GM04503 (cell line): Measurements from ENCODE around the gene MRPL49.

ENCODE experiments used
- DNase-seq: peaks from one replicate; pipeline ENCODE4 v3.0.0-alpha.2; 2012; ENCODE audit warnings: low read depth

The MRPL49 gene

DNA sequence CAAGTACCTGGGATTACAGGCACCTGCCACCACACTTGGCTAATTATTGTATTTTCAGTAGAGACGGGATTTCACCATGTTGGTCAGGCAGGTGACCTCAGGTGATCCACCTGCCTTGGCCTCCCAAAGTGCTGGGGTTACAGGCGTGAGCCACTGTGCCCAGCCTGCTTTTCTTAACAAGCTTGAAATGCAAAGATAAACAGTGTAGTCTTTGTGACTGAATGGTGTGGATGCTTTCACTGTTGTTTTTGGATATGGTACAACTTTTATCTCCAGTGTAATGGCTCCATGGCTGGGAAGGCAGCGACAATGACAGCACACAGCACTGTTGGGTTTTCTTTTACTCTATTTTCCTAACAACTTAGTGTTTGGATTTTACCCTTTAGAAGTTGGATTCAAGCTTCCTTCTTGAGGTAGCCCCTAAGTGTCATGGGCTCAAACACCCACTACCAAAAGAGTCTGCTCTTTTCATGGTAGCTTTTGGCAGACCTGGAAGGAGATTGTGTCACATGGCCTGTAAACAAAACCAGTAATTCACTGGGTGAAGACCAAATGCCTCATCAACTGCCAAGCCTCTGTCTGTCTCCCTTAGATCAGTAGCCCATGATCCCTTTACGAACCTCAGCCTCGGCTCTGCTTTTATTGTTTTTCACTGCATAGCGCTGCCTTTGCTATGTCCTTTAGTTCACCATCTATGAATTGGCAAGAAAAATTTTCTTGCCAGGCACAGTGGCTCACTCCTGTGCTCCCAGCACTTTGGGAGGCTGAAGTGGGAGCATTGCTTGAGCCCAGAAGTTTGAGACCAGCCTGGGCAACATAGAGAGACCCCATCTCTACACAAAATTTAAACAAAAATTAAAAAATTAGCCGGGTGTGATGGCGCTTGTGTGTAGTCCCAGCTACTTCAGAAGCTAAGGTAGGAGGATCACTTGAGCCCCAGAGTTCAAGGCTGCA, 19.7 kb upstream of the MRPL49 start:
- no peak for DNase-seq

GRCh38 chr11:65103476-65103875, 18.6 kb upstream of the MRPL49 start:
- no peak for DNase-seq

- no peak for DNase-seq
Measured at GRCh38 chr11:65104628-65105027, 17.5 kb upstream of the MRPL49 start.

DNA sequence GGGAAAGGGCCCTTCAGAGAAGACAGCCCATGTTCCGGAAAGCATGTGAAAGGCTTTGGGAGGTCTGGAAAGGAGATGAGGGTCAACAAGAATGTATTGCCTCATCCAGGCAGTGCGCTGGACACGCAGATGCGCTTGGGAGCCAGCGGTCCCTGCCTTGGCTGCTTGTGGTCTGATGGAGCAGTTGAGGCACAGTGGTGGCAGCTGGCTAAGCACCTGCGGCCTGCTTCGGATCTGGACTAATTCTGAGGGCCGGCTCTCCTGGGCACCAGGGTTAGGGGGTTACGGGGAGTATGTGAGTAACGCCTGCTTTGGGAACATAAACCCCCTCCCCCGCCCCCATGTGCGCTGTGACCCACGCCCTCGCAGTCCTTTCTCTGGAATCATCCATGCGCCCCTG, 15.0 kb upstream of the MRPL49 start:
- DNase-seq, result no peak

- no peak for DNase-seq
Measured at GRCh38 chr11:65107751-65108468, 14.2 kb upstream of the MRPL49 start.

DNA sequence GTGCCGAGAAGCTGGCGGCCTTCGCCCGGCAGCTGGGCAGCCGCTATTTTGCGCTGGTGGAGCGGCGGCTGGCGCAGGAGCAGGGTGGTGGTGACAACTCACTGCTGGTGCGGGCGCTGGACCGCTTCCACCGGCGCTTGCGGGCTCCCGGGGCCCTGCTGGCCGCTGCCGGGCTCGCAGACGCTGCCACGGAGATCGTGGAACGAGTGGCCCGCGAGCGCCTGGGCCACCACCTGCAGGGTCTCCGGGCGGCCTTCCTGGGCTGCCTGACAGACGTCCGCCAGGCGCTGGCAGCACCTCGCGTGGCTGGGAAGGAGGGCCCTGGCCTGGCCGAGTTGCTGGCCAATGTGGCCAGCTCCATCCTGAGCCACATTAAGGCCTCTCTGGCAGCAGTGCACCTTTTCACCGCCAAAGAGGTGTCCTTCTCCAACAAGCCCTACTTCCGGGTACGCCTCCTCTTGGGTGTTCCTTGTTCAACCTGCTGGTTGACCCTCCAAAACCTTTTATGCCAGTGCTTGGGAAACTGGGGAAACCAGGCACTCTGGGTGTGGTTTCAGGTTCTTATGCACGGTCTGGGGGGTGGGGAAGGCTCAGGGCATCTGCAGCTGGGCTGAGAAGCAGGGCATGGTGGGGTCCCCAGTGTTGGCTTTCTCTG, 13.5 kb upstream of the MRPL49 start:
- no peak for DNase-seq

DNA sequence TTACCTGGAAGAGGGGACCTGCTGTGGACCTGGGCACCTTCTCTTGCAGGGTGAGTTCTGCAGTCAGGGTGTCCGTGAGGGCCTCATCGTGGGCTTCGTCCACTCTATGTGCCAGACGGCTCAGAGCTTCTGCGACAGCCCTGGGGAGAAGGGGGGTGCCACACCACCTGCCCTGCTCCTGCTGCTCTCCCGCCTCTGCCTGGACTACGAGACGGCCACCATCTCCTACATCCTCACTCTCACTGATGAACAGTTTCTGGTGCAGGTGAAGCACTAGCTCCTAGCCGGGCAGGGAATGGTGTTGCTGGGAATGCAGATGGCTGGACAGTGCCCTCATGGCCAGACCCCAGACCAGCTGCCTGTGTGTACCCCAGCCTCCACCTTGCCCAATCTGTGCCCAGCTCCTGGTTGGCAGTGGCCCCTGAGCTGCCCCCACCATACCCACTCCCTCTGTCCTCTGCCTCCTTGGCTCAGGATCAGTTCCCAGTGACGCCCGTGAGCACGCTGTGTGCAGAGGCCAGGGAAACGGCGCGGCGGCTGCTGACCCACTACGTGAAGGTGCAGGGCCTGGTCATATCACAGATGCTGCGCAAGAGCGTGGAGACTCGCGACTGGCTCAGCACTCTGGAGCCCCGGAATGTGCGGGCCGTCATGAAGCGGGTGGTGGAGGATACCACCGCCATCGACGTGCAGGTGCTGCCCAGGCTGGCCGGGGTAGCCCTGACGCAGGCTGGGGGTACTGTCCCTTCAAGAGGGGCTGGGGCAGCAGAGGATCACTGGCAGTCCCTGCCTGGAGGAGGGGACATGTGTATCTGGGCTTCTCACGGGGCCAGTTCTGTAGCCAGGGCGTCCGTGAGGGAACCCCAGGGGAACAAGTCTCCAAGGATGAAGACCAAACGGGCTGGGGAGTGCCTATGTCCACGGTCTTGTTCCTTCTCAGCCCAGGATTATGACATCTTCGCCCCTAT, 12.6 kb upstream of the MRPL49 start:
- no peak for DNase-seq

- DNase-seq, result no peak
Measured at GRCh38 chr11:65110354-65110861, 11.7 kb upstream of the MRPL49 start.

DNA sequence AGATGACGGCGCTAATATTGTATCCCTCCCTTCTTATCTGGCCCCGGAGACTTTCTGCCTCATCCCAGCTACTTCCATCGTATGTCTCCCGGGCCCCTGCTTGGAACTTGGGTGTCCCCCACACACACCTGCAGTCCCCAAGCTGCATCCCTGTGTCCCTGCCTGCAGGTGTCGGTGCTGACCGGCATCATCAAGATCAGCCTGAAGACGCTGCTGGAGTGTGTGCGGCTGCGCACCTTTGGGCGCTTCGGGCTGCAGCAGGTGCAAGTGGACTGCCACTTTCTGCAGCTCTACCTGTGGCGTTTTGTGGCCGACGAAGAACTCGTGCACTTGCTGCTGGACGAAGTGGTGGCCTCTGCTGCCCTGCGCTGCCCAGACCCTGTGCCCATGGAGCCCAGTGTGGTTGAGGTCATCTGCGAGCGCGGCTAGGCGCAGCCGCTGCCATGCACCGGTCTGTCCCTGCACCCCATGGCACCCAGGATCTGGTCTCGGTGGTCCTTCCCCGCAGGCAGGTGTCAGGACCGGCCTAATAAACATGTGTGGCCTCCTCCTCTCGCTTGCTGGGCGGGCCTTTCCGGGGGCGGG, 10.9 kb upstream of the MRPL49 start:
- DNase-seq, result no peak

- no peak for DNase-seq
Measured at GRCh38 chr11:65111744-65112545, 10.2 kb upstream of the MRPL49 start, which contains the start of gene TM7SF2. TSS of gene TM7SF2 (plus strand) at chr11:65111872. CDS start at chr11:65112016, 144 bp downstream.

GRCh38 chr11:65112546-65113360, 9.4 kb upstream of the MRPL49 start:
- DNase-seq, result no peak

DNA sequence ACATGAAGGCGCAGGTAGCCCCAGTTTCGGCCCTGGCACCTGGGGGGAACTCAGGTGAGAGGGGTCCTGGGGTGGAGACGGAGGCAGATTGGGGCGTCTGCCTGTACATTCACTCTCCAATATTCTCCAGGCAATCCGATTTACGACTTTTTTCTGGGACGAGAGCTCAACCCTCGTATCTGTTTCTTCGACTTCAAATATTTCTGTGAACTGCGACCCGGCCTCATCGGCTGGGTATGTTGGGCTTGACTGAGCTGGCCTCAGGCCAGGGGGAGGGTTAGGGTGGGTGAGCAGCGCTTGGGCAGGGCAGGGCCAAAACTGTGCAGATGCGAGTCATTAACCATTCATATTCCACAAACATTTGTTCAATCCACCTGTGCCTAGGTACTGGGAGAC, 8.8 kb upstream of the MRPL49 start:
- no peak for DNase-seq

DNA sequence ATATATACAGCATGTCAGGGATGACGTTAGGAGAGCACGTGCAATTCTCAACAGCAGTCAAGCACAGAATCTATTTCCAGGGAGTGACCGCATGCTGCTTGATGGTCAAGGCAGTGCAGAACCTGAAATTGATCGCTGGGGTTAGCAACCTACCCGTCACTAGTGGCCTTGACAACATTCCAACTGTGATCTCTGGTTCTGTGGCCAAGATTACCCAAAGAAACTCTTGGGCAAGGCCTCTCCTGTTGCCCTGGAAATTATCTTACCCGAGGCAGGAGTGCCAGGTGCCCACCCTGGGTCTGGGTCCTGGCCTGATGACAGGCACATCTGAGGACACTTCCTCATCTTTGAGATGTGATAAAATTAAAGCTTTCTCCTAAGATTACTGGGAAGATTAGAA, 8.3 kb upstream of the MRPL49 start:
- DNase-seq, result no peak

- DNase-seq, result no peak
Measured at GRCh38 chr11:65114538-65115171, 7.5 kb upstream of the MRPL49 start.

GRCh38 chr11:65115361-65116082, 6.6 kb upstream of the MRPL49 start:
- no peak for DNase-seq

- DNase-seq, result no peak
Measured at GRCh38 chr11:65116370-65117205, 5.5 kb upstream of the MRPL49 start.
